ENCODE measurements around the gene ST6GALNAC4.

GRCh38 chr9:127884976-127885490, 31.8 kb downstream of the ST6GALNAC4 start:
- TF ChIP-seq POLR2A (IDR thresholded peaks at IDR 0.05; ENCODE audit: low read depth, low read length), result peak; percentile 26; the same call in 1 of the 2 replicates
- TF ChIP-seq CTCF (IDR thresholded peaks at IDR 0.05 in 2 of 3, conservative IDR thresholded peaks at IDR 0.05 in 1 of 3; ENCODE audit: control insufficient read depth in 2 of 3, extremely low read depth in 1 of 3, insufficient read depth in 1 of 3, low read depth in 3 of 3, low read length in 3 of 3), result no peak
